Skeletal muscle tissue (tissue), 4 donors: ENCODE measurements around the gene TIMELESS. TPM values are rescaled to one million over a fixed set of nuclear protein-coding genes. Genes with fewer than 3 reads are reported as not detected.
"Not testable (repeated sequence)": the region's sequence is repeated elsewhere in the genome, so short reads cannot be mapped to it uniquely, and the experiment has no call there.

ENCODE experiments used
- H3K27ac ChIP-seq: one replicate; pipeline ENCODE4 v1.7.0; 2013; ENCODE audit warnings: mild to moderate bottlenecking, low read depth, low read length, inconsistent platforms
- H3K27me3 ChIP-seq, 3 donors: one replicate each; pipeline ENCODE4 v1.7.0; 2013; ENCODE audit warnings: low read length in 3 of 3; ENCODE audit not compliant: control insufficient read depth in 3 of 3, insufficient read depth in 3 of 3
- H3K36me3 ChIP-seq, 3 donors: one replicate each; pipeline ENCODE4 v1.7.0; 2013; ENCODE audit warnings: low read length in 3 of 3; ENCODE audit not compliant: control insufficient read depth in 3 of 3, insufficient read depth in 3 of 3
- H3K4me1 ChIP-seq, 3 donors: one replicate each; pipeline ENCODE4 v1.7.0; 2013; ENCODE audit warnings: low read length in 3 of 3, mild to moderate bottlenecking in 3 of 3; ENCODE audit not compliant: control insufficient read depth in 3 of 3, insufficient read depth in 3 of 3
- H3K4me3 ChIP-seq, 3 donors: one replicate each; pipeline ENCODE4 v1.7.0; 2013; ENCODE audit warnings: low read length in 3 of 3
- H3K9ac ChIP-seq, 3 donors: one replicate each; pipeline ENCODE4 v1.7.0; 2013; ENCODE audit warnings: low read length in 3 of 3, mild to moderate bottlenecking in 3 of 3, moderate library complexity in 2 of 3, low read depth in 1 of 3
- H3K9me3 ChIP-seq, 3 donors: one replicate each; pipeline ENCODE4 v1.7.0; 2013; ENCODE audit warnings: low read length in 3 of 3; ENCODE audit not compliant: control insufficient read depth in 3 of 3
- total RNA-seq: library from RNA; depleted of rRNA; stranded (reverse); fragments of >200 nt; gene quantifications from one replicate; pipeline ENCODE4 v1.2.3, GENCODE V29; 2014
- donor health status: Osteomylitis.

The TIMELESS gene
- total RNA-seq: 5.2 TPM

DNA sequence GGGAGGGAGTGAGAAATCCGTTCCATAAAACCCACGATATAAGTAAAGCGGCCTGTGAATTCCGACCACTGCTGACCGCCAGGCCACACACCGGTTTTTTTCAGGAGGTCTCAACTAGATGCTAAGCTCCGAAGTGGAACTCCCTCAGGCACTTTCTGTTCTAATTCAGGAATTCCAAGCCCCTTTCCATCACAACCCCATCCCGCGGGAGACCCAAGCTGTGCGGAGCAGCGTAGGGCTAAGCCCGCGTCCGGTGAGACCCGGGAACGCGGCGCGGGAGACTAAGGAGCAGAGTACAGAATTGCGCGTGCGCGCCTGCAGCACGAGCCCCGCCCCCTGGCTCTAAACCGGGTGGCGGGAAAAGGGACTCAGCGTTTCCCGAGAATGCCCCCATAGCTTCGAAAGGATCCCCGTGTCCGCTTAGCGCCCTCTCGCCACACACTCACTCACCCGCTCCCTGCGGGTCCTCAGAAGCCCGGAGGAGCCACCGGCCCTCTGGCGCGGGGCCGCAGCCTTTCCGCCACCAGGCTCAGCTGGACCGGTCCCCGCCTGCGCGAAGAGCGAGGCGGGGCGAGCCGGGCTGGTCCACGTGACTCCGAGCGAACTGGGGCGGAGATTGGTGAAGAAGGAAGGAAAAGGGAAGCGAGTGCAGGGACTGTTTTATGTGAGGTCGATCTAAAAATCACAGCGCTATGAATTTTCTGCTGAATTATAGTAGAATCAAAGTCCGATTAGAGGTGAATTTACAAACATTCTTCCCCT, at the start of gene TIMELESS:
Gene TIMELESS, minus strand, starts transcription at position 567 of the 762 bp plus-strand sequence. CDS start 15,256 bp downstream, outside the sequence.
- Histone ChIP-seq H3K9me3 (no peaks in the 10 kb centered on the region), H3K4me1 (peaks cover 2 to 5% (median 3%) of the 10 kb centered on the region in 3 donors), H3K36me3 (no peaks in the 10 kb centered on the region), H3K27me3 (peaks cover 0 to 6% (median 0%) of the 10 kb centered on the region in 3 donors), H3K4me3 (peak within 1 kb of the TSS; percentile 83 to 93 (median 93)), H3K9ac (peak within 1 kb of the TSS; percentile 87 to 94 (median 89)), H3K27ac (peak within 1 kb of the TSS; percentile 84)

DNA sequence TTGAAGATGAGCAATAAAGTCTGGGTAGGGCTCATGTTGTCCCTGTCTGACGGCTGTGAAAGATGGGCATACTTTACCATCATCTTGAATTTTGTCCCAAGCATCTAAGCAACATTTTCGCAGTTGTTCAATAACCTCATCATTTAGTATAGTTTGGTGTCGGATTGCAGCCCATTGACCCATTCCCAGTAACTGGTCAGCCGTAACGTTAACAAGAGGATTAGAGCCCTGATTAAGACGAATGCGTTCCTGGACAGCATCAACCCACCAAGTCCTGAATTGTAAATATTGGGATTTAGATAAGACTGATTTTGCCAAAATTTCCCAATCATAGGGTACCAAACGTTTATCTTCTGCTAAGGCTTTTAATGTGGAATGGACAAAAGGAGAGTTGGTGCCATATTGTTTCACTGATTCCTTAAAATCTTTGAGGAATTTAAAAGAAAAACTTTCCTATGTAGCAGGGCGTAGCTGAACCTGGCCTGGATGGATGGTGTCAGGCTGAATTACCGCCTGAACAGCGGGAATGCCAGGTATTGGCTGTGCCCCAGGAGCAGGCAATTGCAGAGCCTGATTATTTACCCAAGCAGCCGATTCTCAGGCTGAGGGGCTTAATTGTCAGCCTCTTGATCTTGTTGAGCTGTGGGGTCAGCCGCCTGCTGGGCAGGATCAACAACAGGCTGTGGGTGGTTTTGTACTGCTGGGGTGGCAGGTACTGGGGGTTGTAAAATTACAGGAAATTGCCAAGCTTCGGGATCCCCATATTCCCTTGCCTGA, 49.1 kb upstream of the TIMELESS start:
- H3K27ac ChIP-seq, H3K36me3 ChIP-seq, H3K4me3 ChIP-seq, H3K9me3 ChIP-seq, H3K27me3 ChIP-seq, H3K9ac ChIP-seq, H3K4me1 ChIP-seq: not testable (repeated sequence)

- peak overlapping the region in 1 of 3 donors; percentile 22 for H3K4me3 ChIP-seq
- not testable (repeated sequence) for H3K4me1 ChIP-seq, H3K27me3 ChIP-seq, H3K36me3 ChIP-seq, H3K9me3 ChIP-seq, H3K27ac ChIP-seq, H3K9ac ChIP-seq
Observed at GRCh38 chr12:56496704-56497103, 47.5 kb upstream of the TIMELESS start.

- H3K9me3 ChIP-seq, H3K9ac ChIP-seq, H3K27ac ChIP-seq, H3K36me3 ChIP-seq, H3K4me3 ChIP-seq, H3K4me1 ChIP-seq: not testable (repeated sequence)
- peaks cover 16 to 19% (median 18%) of the 10 kb centered on the region in 3 donors for H3K27me3 ChIP-seq
Observed at GRCh38 chr12:56494481-56494880, 45.3 kb upstream of the TIMELESS start.

GRCh38 chr12:56494106-56494415, 44.8 kb upstream of the TIMELESS start:
- peaks cover 19 to 22% (median 19%) of the 10 kb centered on the region in 3 donors for H3K27me3 ChIP-seq
- not testable (repeated sequence) for H3K27ac ChIP-seq, H3K9me3 ChIP-seq, H3K4me1 ChIP-seq, H3K4me3 ChIP-seq, H3K36me3 ChIP-seq, H3K9ac ChIP-seq

GRCh38 chr12:56493409-56494105, 44.3 kb upstream of the TIMELESS start:
- H3K9me3 ChIP-seq, H3K4me3 ChIP-seq, H3K36me3 ChIP-seq, H3K27ac ChIP-seq, H3K9ac ChIP-seq, H3K4me1 ChIP-seq: not testable (repeated sequence)
- peaks cover 21 to 27% (median 24%) of the 10 kb centered on the region in 3 donors for H3K27me3 ChIP-seq

DNA sequence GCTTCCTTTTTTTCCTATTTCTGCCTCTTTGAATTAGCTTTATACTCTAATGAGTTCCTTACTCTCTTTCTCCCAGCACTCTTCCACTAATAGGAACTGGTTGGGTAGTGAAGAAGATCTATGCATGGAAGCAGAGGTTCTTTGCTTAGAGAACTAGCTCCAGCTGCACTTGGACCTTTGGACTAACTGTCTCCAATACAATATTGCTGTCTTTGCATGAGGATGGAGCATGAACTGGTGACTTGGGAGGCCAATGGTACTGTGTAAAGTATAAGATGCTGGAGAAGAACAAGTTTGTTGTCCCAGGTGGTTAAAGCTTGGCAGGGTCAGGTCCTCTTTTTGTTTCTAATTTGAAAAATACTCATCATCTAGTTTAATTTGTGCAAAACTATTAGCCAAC, 41.1 kb upstream of the TIMELESS start:
- H3K9me3 ChIP-seq: no peaks in the 10 kb centered on the region
- no peak overlapping the region for H3K9ac ChIP-seq
- H3K36me3 ChIP-seq: no peaks in the 10 kb centered on the region
- no peak overlapping the region for H3K27ac ChIP-seq
- peaks cover 24 to 38% (median 33%) of the 10 kb centered on the region in 3 donors for H3K27me3 ChIP-seq
- peaks cover 14 to 18% (median 14%) of the 10 kb centered on the region in 3 donors for H3K4me1 ChIP-seq
- H3K4me3 ChIP-seq: no peak overlapping the region

- Histone ChIP-seq H3K4me1 (peaks cover 14 to 18% (median 14%) of the 10 kb centered on the region in 3 donors), H3K9ac (peak within 1 kb of the TSS; percentile 48 to 71 (median 54)), H3K27ac (no peak within 1 kb of the TSS), H3K9me3 (no peaks in the 10 kb centered on the region), H3K4me3 (peak within 1 kb of the TSS; percentile 66 to 85 (median 76)), H3K27me3 (peaks cover 24 to 38% (median 33%) of the 10 kb centered on the region in 3 donors), H3K36me3 (no peaks in the 10 kb centered on the region)
Observed at GRCh38 chr12:56488041-56488955, 39.1 kb upstream of the TIMELESS start, which contains the start of gene GLS2. Gene GLS2, minus strand, starts transcription at chr12:56488161. Its CDS starts 43 bp downstream, at chr12:56488118.

DNA sequence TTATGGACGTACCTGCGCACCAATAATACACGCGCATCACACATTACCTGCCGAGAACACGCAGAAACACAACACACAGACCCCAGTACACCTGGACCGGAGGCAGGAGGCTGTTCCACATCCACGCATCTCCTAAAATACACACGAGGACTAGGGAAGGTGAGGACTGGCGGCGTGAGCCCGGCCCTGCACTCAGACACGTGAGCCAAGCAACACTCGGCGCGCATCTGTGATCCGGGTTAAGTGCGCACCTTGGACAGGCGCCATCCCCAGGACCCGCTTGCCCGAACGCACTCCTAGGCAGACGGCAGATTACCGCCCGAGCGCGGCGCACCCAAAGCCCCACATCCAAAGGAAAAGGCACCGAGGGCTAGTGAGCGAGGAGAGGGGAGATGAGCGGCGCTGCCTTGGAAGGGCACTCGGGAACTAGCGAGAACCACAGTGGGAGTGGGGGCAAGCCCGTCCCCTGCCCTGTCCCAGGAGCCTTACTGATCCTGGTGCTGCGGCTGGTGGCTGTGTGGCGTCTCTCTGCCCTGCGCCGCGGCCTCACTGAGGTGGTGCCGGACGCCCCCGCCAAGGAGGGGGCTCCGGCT, 38.3 kb upstream of the TIMELESS start:
- Histone ChIP-seq H3K4me3 (peak overlapping the region; percentile 66 to 85 (median 76)), H3K9me3 (no peaks in the 10 kb centered on the region), H3K27ac (no peak overlapping the region), H3K36me3 (no peaks in the 10 kb centered on the region), H3K9ac (peak overlapping the region; percentile 48 to 71 (median 54)), H3K4me1 (peaks cover 14 to 18% (median 14%) of the 10 kb centered on the region in 3 donors), H3K27me3 (peaks cover 24 to 38% (median 33%) of the 10 kb centered on the region in 3 donors)
